Endometrium (tissue), 2 donors: Measurements from ENCODE around the gene PRKD1.
A peak's percentile ranks its signal among the peaks of the same experiment; 100 is the strongest.
"Not testable (repeated sequence)": the region's sequence is repeated elsewhere in the genome, so short reads cannot be mapped to it uniquely, and the experiment has no call there.

ENCODE experiments used
- FAIRE-seq: peaks from 2 replicates; lab custom pipeline; 2012; peaks lifted over from hg19 to GRCh38; lab: Jason Lieb, UNC
- donor health status: control.
- donor health status: control.

Gene PRKD1

DNA sequence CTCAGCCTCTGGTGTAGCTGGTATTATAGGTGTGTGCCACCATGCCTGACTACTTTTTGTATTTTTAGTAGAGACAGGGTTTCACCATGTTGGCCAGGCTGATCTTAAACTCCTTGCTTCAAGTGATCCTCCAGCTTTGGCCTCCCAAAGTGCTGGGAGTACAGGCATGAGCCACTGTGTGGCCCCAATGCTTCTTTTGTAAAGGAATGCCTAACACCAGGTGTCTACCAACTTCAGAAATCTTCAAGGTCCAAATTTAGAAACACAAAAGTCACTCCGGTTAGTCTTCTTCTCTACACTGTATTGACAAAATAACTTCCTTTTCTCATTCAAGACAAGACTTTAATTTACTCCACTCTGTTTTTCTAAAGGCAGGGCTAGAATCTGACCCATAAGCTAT lies 188.7 kb downstream of the PRKD1 start:
- no peak for FAIRE-seq

DNA sequence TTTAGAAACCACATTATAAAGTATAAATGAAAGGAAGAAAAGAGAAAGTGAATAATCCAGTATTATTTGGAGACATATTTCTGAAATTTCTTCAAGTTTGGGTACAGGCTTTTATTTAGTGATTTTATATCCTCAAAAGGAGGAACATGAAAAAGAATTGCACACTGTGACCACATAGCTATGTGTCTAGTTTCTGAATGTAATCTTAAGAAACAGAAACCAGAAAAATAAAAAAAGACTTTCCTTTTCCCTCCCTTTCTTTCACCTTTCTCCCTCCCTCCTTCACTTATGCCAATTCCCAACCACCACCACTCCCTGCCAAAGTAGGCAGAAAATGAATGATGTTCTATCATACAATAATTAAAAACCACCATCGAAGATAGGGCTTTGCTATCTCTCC lies 189.6 kb downstream of the PRKD1 start:
- no peak for FAIRE-seq

DNA sequence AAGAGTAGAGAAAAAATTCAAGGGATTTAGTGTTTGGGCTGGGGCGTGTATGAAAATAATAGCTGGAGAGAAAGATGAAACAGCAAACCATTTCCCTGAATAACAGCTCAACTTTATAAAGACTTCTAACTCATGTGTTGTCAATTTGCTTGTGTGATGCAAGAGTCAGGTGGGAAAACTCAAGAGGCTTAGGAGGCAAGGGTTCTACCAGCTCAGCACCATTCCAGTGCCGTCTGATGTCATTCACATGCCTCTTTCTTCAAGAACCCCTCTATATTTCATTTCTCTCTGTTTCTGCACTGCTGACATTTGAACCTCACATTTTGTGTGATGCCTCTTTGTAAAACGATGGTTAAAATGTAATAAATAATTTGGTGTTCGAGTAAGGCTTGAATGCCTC lies 192.2 kb downstream of the PRKD1 start:
- FAIRE-seq = no peak

DNA sequence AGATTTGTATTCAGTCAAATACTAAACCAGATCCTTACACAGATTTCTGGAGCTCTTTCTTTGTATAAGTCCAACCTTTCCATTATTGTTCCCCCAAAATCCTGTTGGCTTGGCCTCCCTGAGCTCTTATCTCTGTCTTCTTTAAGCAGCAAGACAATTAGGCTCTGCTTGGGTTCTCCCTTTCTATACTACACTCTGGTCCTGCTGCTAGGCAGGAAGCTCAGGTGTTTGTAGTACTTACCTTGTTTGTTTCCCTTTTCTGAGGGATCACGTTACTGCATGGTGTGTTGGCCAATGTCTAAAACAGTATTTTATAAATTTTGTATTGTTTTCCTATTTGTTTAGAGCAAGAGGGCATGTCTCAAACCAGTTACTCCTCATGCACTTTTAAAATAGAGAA lies 192.9 kb downstream of the PRKD1 start:
- FAIRE-seq = no peak

DNA sequence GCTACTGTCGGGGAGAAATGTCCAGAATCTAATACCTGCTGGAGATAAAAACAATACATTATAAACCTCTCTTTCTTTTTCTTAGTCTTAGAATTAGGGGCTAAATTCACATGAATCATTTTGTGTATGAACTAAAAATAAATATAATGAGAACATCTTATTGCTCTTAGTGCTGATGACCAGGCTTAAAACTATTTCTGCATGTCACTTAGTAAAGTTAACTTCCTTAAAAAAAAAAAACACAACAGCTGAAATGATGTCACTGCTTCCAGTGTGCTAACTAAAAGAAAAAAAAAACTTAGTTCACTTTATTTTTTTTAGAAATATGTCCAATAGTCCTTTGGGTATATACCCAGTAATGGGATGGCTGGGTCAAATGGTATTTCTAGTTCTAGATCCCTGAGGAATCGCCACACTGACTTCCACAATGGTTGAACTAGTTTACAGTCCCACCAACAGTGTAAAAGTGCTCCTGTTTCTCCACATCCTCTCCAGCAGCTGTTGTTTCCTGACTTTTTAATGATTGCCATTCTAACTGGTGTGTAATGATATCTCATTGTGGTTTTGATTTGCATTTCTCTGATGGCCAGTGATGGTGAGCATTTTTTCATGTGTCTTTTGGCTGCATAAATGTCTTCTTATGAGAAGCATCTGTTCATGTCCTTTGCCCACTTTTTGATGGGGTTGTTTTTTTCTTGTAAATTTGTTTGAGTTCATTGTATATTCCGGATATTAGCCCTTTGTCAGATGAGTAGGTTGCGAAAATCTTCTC lies 200.9 kb downstream of the PRKD1 start:
- FAIRE-seq = not testable (repeated sequence)

DNA sequence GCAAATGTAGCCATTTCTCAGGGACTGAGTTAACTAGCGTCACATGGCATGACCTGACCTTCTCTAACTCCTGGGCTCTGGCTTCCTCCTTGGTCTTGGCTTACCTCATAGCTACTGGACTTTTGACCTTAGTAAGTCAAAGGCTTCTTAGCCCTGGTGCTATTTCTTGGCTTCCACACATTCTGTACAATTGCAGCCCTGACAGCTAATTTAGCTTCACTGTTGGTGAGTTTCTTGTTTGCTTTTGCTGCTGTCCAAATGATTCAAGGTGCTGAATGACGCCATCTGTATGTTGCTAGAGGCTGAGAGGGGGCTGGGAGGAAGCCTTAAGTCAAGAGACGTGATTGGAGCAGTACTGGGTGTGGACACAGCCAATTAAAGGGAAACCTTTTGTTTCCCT lies 202.7 kb downstream of the PRKD1 start:
- FAIRE-seq = no peak

DNA sequence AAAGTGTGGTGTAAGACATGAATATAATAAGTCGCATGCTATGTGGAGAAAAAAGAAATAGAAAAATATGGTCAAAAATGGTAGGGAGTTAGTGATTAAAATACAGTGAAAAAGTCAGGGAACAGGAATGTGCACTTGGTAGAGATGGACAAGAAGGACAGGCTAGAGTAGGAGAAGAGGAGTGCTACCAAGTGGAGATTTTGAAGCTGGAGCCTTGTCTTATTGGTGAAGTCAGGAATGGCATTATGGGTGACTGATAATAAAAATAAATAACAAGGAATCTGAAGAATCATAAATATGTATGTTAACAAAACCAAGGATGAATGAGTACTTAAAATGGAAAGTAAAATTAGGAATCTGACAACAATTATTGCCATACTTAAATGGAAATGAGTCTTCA lies 204.8 kb downstream of the PRKD1 start:
- FAIRE-seq = no peak

DNA sequence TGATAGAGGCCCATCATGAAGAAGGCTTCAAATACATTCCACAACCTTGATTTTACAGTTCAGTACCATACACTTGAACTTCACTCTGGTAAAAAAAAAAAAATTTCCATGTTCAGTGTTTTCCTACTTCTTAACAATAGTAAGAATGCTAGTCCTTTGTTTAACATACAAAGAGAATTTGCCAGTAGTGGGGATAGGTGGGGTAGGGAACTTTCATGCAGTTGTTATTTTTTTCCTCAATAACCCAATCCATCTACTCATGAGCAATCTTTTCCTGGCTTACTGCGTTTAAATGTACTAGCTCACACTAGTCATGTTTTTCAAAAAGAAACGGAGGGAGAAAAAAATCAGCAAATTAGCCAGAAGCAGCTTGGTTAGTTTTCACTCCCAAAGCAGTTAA lies 206.1 kb downstream of the PRKD1 start:
- no peak for FAIRE-seq

DNA sequence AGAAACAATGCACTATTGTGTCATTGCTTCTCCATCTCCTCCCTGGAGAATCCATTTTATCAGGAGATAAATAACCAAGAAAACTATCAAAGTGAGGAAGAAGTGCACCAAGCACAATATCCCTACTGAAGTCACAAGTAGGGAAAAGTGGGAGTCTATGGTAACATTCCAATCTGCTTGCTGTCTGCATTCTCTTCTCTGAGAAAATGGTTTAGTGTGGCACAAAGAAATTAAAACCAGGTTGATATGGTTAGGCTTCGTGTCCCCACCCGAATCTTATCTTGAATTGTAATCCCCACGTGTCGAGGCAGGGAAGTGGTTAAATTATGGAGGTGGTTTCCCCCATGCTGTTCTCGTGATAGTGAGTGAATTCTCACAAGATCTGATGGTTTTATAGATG lies 209.7 kb downstream of the PRKD1 start:
- FAIRE-seq = no peak

DNA sequence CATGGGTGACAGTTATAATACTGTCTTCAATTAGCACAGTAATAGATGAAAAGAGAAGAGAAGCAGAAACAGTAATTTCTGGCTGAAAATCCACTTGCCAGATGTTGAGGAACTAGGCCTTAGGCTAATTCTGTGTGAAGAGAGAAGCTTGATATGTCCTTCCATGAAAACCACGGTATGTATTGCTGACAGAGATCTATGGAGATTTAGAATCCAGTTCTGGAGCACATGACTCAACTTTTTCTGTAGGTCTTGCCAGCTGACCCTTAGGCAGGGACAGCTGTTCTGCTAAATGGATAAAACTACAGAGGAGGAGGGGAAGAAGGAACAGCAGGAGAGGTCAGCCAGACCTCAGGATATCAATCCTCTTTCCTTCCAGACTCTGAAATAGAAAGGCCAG lies 211.5 kb downstream of the PRKD1 start:
- FAIRE-seq = no peak

DNA sequence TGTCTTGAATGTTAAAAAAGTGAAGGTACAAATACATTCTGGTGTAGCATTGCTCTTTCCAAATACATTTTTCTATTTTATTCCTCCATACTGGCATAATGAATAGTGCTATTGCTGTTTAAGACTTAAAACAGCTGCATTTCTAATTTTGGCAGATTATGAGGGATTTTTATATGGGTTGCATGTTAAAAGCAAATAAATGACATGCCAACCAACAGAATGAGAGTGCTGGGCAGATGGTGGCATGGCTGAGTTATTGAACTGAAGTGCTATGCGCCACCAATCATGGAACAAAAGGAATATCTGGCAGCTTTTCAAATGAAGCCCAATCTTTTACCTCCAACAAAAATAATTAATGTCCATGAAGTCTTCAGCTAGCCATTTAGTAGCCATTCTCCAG lies 215.0 kb downstream of the PRKD1 start:
- FAIRE-seq = no peak

DNA sequence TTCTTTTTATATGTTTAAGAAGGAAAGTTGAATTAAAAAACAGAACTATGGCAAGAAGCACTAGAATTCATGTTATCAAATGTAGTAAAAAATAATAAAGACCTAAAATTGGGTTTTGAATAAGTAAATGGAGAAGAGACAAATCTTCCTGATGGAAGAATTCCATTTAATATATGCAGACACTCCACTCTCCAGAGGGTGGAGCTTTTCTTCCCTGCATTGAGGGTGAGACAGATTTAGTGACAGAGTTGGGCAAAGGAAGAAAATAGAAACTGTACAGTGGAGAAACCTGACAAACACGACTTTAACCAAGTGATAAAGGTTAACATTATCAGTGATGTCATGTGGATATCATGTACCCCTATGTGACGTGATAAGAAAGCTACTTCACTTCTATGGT lies 217.6 kb downstream of the PRKD1 start:
- FAIRE-seq = no peak

DNA sequence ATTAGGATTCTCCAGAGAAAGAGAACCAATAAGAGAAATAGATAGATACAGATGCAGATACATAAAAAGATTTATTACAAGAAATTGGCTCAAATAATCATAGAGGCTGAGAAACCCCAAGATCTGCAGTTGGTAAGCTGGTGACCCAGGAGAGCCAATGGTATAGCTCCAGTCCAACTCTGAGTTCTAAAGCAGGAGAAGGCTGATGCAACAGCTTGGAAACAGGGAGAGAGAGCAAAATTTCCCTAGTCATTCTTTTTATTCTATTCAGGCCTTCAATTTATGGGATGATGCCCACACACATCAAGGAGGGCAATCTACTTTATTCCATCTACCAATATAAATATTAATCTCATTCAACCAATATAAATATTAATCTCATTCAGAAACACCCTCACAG lies 218.2 kb downstream of the PRKD1 start:
- no peak for FAIRE-seq

DNA sequence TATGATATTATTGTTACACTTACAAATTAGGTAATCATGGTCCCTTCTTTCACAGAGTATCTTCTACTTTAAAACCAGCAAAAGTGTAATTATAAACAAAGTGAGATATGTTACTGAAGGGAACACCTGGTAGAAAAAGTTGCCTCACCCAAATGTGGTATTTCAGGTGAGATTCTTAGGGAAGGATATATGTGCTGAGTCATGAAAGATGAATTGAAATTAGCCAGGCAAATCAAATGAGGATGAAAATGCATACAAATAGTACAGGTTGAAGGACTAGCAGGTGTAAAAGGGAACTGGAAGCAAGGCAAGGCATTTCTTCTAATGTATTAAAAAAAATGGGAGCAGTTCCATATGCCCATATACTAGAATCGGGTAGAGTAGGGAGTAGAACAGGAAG lies 220.9 kb downstream of the PRKD1 start:
- FAIRE-seq = no peak

DNA sequence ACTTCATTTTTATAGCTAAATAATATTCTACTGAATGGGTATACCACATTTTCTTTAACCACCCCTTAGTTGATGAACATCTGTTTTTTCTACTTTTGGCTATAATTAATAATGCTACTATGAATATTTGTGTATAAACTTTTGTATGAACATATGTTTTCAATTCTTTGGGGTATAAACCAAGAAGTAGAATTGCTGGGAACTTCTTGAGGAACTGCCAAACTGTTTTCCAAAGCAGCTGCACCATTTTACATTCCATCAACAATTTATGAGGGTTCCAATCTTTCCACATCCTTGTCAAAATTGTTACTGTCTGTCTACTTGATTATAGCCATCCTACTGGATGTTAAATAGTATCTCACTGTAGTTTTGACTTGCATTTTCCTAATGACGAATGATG lies 221.8 kb downstream of the PRKD1 start:
- FAIRE-seq = no peak

DNA sequence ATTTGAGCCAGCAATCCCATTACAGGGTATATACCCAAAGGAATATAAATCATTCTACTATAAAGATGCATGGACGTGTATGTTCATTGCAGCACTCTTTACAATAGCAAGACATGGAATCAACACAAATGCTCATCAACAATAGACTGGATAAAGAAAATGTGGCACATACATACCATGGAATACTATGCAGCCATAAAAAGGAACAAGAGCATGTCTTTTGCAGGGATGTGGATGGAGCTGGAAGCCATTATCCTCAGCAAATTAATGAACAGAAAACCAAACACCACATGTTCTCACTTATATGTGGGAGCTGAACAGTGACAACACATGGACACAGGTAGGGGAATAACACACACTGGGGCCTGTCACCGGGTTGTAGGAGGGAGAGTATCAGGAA lies 238.1 kb downstream of the PRKD1 start:
- not testable (repeated sequence) for FAIRE-seq

DNA sequence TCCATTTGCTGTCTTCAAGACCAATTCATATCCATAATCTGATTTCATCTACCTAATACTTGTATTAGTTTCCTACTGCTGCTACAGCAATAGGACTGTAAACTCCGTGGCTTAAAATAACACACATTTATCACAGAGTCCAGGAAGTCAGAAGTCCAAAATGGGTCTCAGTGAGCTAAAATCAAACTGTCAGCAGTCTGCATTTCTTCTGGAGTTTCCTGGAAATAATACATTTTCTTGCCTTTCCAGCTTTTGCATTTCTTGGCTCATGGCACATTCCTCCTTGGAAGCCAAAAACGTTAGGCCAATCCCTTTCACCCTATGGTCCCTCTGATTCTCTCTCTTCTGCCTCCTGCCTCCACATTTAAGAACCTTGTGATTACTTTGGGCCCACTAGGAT lies 239.8 kb downstream of the PRKD1 start:
- no peak for FAIRE-seq

DNA sequence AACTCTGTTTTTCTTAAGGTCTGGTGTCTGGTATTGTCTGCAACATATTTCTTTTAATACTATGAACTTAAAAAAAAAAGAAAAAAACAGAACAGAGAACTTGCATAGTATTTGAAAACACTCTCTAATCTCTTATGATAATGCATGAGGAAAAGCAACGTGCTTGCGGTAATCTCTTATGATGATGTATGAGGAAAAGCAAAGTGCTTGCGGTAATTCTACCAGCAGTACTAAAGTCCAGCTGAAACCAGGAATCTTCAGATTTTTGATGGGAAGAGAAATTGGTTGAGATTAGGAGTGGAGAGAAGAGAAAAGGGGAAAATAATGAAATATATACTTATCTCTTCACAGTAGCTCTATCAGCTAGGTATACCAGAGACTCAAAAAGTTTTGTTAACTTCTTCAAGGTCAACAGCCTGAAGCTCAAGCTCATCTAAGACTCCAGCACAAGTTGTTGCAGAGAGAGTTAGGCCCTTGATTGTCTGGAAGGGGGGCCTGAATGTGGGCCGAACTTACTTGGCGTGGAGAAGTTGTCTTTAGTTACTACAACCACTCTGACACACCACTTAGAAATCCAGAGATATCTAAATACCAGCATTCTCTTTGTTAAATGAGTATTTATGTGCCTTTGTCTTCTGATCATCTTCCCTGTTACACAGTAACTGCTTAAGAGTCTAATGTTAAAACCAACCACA lies 240.4 kb downstream of the PRKD1 start:
- no peak for FAIRE-seq

DNA sequence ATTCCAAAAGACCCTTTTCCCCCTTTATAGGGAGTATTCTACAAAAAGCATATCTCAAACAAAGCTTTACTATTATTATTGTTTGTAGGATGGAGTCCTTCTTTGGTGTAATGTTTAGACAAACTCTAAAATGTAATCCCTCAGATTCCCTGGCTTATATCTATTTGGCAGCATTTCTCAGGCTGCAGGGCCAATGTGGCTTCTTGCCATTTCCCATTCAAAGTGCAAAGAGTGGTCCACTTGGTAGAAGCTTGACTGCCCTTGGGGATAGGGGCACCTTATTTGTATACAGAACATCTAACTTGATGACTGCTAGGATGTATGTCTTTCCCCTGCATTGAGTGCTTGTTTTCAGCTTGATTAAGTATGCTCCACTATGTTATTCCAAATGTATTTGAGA lies 242.7 kb downstream of the PRKD1 start:
- no peak for FAIRE-seq

DNA sequence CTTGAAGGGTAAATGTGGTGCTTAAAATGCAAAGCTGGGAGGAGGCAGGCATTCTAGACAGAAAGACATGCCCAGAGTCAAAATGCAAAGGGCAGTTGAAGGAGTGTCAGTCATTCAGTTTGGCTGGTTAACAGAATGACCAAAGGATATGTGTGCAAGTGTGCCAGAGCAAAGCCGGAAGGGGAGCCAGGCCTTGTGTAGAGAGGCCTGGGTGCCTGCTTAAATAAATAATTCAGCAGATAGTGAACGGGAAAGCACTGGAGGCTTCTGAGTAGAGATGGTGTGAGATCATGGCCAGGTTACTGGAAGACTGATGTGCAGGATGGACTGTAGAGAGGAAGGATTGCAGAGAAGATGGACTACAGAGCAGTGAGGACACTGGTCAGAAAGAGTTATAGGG lies 244.9 kb downstream of the PRKD1 start:
- FAIRE-seq = no peak

DNA sequence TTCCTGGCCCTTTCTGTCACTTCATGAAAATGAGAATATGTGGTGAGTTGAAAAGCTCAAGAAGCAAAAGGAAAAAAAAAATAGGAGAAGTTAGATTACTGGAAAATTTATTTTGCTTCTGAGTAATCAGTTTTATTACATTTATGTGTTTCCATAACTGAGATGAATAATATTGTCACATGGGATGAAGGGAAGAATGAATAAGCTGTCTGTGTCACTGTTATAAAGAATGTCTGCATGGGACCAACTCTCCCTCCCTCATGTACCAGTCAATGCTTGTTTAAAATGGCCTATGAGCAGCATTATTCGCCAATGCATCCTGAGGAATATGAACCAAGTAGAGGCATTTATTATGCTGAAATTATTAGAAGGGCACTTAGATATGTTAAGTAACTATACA lies 246.3 kb downstream of the PRKD1 start:
- no peak for FAIRE-seq

DNA sequence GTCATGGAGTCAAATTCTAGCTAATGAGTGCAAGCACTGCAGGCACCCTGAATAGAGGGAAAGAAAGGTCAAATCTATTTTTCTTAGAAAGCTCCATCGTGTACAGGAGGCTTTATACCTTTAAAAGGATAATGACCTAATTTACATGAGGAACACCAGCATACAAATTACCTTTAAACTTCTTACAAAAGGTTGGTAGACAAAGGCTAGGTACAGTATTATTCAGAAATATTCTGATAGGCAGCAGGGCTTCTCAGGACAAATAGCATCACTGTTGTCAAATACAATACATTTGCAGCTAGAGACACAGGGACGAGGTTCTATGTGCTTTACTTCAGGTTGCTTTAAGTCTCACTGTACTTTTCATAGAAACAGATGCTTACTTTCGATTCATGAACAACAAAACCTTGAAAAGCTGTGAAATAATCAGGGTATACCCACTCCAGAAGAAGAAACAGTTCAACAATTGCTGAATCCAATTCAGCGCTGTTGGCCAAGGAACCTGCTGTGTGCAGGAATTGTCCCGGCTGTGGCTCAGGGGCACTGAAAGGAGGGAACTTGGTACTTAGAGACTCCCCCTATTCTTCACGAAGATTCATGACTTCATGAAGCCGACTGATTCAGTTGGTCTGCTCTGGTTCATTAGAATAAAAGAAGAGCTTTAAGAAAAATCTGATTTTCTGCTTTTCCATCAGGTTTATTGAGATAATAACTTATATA lies 252.9 kb downstream of the PRKD1 start:
- no peak for FAIRE-seq

DNA sequence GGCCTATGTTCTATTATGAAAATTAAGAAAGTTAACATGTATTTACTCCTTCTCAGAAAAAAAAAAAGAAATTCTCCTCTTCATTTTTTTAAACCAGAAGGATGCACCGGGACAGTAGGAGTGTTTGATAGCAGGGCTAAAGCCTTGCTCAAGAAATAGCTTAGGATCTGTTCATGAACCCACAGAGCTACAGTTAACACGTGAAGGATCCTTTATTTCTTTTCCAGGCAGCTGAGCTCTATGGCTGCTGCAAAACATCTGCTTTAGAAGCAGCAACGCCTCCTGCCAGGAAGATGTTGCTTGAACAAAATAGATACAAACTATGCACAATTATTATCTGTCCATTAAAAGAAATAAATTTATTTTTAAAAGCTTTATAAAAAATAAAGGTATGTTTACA lies 254.8 kb downstream of the PRKD1 start:
- FAIRE-seq = peak; percentile 8
